GM23338 (cell line): ENCODE data around the gene BPIFB2. TPM values are rescaled to one million over a fixed set of nuclear protein-coding genes. Genes with fewer than 3 reads are reported as not detected.

ENCODE experiments used
- ATAC-seq: fragments of 200-7000 bp; cut with Tn5 transposase; 3 replicates; pipeline ENCODE4 v1.9.1; 2020
- DNase-seq: peaks from one replicate; pipeline ENCODE4 v3.0.0-alpha.2; 2015; ENCODE audit warnings: low spot score
- H2AFZ ChIP-seq: fragments of 200-600 bp; sonication (generic); 2 replicates; pipeline ENCODE4 v1.8.0; 2016; ENCODE audit warnings: antibody characterized with exemption, mild to moderate bottlenecking, moderate library complexity
- H3F3A ChIP-seq: fragments of 200-600 bp; sonication (generic); replicated peaks from 2 replicates; pipeline ENCODE4 v1.8.0; 2017; ENCODE audit warnings: antibody characterized with exemption, mixed run types, low read depth
- H3K27ac ChIP-seq: fragments of 200-600 bp; sonication (generic); 2 replicates; pipeline ENCODE4 v1.6.1; 2016; ENCODE audit warnings: low read depth
- H3K27me3 ChIP-seq: fragments of 200-600 bp; sonication (generic); 2 replicates; pipeline ENCODE4 v1.8.0; 2016; ENCODE audit warnings: mild to moderate bottlenecking, mixed run types, moderate library complexity; ENCODE audit not compliant: insufficient read depth
- H3K36me3 ChIP-seq: fragments of 200-600 bp; sonication (generic); 2 replicates; pipeline ENCODE4 v1.8.0; 2016; ENCODE audit warnings: mild to moderate bottlenecking; ENCODE audit not compliant: insufficient read depth
- H3K4me1 ChIP-seq: fragments of 200-600 bp; sonication (generic); 2 replicates; pipeline ENCODE4 v1.8.0; 2016; ENCODE audit warnings: mild to moderate bottlenecking, moderate library complexity; ENCODE audit not compliant: insufficient read depth
- H3K4me2 ChIP-seq: fragments of 200-600 bp; sonication (generic); 2 replicates; pipeline ENCODE4 v1.7.1; 2017; ENCODE audit warnings: mixed run types
- H3K4me3 ChIP-seq: fragments of 200-600 bp; sonication (generic); 2 replicates; pipeline ENCODE4 v1.6.1; 2016; ENCODE audit warnings: mixed run types
- H3K79me2 ChIP-seq: fragments of 200-600 bp; sonication (generic); replicated peaks from 2 replicates; pipeline ENCODE4 v1.8.0; 2017; ENCODE audit warnings: mild to moderate bottlenecking; ENCODE audit not compliant: insufficient read depth
- H3K9me2 ChIP-seq: fragments of 200-600 bp; sonication (generic); 2 replicates; pipeline ENCODE4 v1.8.0; 2017; ENCODE audit not compliant: insufficient read depth
- H4K20me1 ChIP-seq: fragments of 200-600 bp; sonication (generic); replicated peaks from 2 replicates; pipeline ENCODE4 v1.8.0; 2017; ENCODE audit warnings: mild to moderate bottlenecking; ENCODE audit not compliant: insufficient read depth
- H3K27ac Mint-ChIP-seq: 2 replicates; pipeline ENCODE4 v1.8.0; 2020; ENCODE audit warnings: inconsistent platforms, mild to moderate bottlenecking, moderate library complexity, mixed read lengths
- H3K27me3 Mint-ChIP-seq: 3 replicates; pipeline ENCODE4 v1.8.0; 2022; ENCODE audit warnings: low read depth, mild to moderate bottlenecking, moderate library complexity, mixed read lengths, inconsistent platforms; ENCODE audit not compliant: insufficient read depth, poor library complexity
- H3K36me3 Mint-ChIP-seq: 3 replicates; pipeline ENCODE4 v1.8.0; 2021; ENCODE audit warnings: low read depth, mild to moderate bottlenecking, inconsistent platforms, moderate library complexity, mixed read lengths
- H3K4me1 Mint-ChIP-seq: 3 replicates; pipeline ENCODE4 v1.8.0; 2020; ENCODE audit warnings: mild to moderate bottlenecking, inconsistent platforms, mixed read lengths
- H3K4me3 Mint-ChIP-seq: 3 replicates; pipeline ENCODE4 v1.8.0; 2021; ENCODE audit warnings: moderate library complexity, mild to moderate bottlenecking, inconsistent platforms, mixed read lengths
- H3K9me3 Mint-ChIP-seq: 3 replicates; pipeline ENCODE4 v1.8.0; 2020; ENCODE audit warnings: moderate library complexity, mild to moderate bottlenecking, inconsistent platforms, mixed read lengths
- CREB1 ChIP-seq: fragments of 250-450 bp; sonication (Bioruptor Pico); IDR thresholded peaks from 2 replicates; pipeline ENCODE4 v1.5.0; 2020; ENCODE audit warnings: low read depth, mild to moderate bottlenecking, moderate library complexity
- EZH2 ChIP-seq: fragments of 200-600 bp; sonication (generic); IDR thresholded peaks from one replicate; pipeline ENCODE4 v1.8.0; 2017; ENCODE audit warnings: antibody characterized with exemption, mild to moderate bottlenecking, low read depth; ENCODE audit not compliant: unreplicated experiment
- EZH2phosphoT487 ChIP-seq: fragments of 200-600 bp; sonication (generic); IDR thresholded peaks from one replicate; pipeline ENCODE4 v1.8.1; 2018; ENCODE audit warnings: antibody characterized with exemption; ENCODE audit not compliant: unreplicated experiment
- JUNB ChIP-seq: IDR thresholded peaks from one replicate; pipeline ENCODE4 v1.6.1; 2016; ENCODE audit warnings: antibody characterized with exemption; ENCODE audit not compliant: unreplicated experiment
- NANOG ChIP-seq: IDR thresholded peaks from 2 replicates; pipeline ENCODE4 v1.6.1; 2016; ENCODE audit warnings: antibody characterized with exemption, borderline replicate concordance
- POLR2AphosphoS5 ChIP-seq: IDR thresholded peaks from 2 replicates; pipeline ENCODE4 v1.6.1; 2016; ENCODE audit warnings: antibody characterized with exemption, low read depth
- STAT1 ChIP-seq: IDR thresholded peaks from one replicate; pipeline ENCODE4 v1.6.1; 2016; ENCODE audit warnings: antibody characterized with exemption; ENCODE audit not compliant: unreplicated experiment
- ZNF114 ChIP-seq: fragments of 250-450 bp; sonication (Bioruptor Pico); IDR thresholded peaks from 2 replicates; pipeline ENCODE4 v1.5.0; 2020; ENCODE audit warnings: mild to moderate bottlenecking, moderate library complexity
- ZNF331 ChIP-seq: fragments of 250-450 bp; sonication (Bioruptor Pico); IDR thresholded peaks from 2 replicates; pipeline ENCODE4 v1.5.0; 2020; ENCODE audit warnings: low read depth, mild to moderate bottlenecking, moderate library complexity
- polyA plus RNA-seq: library from polyadenylated mRNA; unstranded; fragments of >200 nt; fragmentation: Nextera tagmentation; extraction: Ambion mirVana; gene quantifications from 2 replicates; pipeline ENCODE4 v1.2.1, GENCODE V29; 2016
- total RNA-seq: library from RNA; depleted of rRNA; stranded (reverse); fragments of >200 nt; shearing (Covaris generic); gene quantifications from 2 replicates; pipeline ENCODE4 v1.2.3, GENCODE V29; 2014
- TF ChIP-seq, protein P1 (sequence below): fragments of 250-450 bp; sonication (Bioruptor Pico); IDR thresholded peaks from 2 replicates; pipeline ENCODE4 v1.5.0; 2020; ENCODE audit warnings: mild to moderate bottlenecking, moderate library complexity
- TF ChIP-seq, protein P2 (sequence below), 2 experiments: fragments of 200-600 bp in 1 of 2; sonication (generic) in 1 of 2; conservative IDR thresholded peaks; 2 replicates each; pipeline versions ENCODE4 v1.5.1 to v1.6.1; 2016 to 2017; ENCODE audit warnings: antibody characterized with exemption in 2 of 2, low read depth in 2 of 2, mild to moderate bottlenecking in 2 of 2, moderate library complexity in 1 of 2

Gene BPIFB2
- total and polyA plus RNA-seq, 2 experiments from 2014 or later = not detected

DNA sequence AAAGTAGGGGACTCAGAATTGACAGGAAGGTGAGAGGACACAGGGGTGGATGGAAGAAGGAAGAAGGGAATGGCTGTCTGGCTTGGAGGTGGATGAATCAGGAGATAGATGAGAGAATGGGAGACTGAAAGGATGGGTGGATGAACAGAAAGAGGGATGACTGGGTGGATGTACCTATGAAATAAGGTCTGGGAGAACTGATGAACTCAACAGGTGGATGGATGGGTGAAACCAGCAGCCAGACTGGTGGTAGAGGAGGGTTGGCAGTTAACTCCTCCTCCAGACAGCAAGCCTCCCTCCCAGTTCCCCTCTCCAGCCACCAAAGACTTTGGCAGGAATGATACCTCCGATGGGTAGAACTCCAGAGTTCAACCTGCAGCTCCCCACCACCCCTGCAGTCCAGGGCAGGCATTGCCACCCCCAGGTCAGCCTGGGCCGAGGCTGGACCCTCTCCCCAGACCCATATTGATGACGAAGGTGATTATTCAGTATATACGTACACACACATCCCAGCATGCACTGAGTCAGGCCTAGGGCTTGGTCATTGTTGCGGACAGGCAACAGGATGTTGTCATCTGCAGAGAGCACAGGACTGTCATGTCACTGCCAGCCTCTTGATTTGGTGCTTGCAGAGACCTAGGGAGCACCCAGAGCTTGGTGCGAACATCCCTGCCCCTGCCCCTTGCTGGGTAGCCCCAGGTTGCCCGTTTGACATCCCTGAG is 5.3 kb upstream of the BPIFB2 start (continued):
- TF ChIP-seq, protein P1, sequence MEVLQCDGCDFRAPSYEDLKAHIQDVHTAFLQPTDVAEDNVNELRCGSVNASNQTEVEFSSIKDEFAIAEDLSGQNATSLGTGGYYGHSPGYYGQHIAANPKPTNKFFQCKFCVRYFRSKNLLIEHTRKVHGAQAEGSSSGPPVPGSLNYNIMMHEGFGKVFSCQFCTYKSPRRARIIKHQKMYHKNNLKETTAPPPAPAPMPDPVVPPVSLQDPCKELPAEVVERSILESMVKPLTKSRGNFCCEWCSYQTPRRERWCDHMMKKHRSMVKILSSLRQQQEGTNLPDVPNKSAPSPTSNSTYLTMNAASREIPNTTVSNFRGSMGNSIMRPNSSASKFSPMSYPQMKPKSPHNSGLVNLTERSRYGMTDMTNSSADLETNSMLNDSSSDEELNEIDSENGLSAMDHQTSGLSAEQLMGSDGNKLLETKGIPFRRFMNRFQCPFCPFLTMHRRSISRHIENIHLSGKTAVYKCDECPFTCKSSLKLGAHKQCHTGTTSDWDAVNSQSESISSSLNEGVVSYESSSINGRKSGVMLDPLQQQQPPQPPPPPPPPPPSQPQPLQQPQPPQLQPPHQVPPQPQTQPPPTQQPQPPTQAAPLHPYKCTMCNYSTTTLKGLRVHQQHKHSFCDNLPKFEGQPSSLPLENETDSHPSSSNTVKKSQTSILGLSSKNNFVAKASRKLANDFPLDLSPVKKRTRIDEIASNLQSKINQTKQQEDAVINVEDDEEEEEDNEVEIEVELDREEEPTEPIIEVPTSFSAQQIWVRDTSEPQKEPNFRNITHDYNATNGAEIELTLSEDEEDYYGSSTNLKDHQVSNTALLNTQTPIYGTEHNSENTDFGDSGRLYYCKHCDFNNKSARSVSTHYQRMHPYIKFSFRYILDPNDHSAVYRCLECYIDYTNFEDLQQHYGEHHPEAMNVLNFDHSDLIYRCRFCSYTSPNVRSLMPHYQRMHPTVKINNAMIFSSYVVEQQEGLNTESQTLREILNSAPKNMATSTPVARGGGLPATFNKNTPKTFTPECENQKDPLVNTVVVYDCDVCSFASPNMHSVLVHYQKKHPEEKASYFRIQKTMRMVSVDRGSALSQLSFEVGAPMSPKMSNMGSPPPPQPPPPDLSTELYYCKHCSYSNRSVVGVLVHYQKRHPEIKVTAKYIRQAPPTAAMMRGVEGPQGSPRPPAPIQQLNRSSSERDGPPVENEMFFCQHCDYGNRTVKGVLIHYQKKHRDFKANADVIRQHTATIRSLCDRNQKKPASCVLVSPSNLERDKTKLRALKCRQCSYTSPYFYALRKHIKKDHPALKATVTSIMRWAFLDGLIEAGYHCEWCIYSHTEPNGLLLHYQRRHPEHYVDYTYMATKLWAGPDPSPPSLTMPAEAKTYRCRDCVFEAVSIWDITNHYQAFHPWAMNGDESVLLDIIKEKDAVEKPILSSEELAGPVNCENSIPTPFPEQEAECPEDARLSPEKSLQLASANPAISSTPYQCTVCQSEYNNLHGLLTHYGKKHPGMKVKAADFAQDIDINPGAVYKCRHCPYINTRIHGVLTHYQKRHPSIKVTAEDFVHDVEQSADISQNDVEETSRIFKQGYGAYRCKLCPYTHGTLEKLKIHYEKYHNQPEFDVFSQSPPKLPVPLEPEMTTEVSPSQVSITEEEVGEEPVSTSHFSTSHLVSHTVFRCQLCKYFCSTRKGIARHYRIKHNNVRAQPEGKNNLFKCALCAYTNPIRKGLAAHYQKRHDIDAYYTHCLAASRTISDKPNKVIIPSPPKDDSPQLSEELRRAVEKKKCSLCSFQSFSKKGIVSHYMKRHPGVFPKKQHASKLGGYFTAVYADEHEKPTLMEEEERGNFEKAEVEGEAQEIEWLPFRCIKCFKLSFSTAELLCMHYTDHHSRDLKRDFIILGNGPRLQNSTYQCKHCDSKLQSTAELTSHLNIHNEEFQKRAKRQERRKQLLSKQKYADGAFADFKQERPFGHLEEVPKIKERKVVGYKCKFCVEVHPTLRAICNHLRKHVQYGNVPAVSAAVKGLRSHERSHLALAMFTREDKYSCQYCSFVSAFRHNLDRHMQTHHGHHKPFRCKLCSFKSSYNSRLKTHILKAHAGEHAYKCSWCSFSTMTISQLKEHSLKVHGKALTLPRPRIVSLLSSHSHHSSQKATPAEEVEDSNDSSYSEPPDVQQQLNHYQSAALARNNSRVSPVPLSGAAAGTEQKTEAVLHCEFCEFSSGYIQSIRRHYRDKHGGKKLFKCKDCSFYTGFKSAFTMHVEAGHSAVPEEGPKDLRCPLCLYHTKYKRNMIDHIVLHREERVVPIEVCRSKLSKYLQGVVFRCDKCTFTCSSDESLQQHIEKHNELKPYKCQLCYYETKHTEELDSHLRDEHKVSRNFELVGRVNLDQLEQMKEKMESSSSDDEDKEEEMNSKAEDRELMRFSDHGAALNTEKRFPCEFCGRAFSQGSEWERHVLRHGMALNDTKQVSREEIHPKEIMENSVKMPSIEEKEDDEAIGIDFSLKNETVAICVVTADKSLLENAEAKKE = no peak
- no peak for TF ChIP-seq STAT1
- TF ChIP-seq NANOG = no peak
- no peak for TF ChIP-seq ZNF114 (CRISPR knock-in tag)
- no peak for TF ChIP-seq CREB1 (CRISPR knock-in tag)
- no peak for TF ChIP-seq POLR2AphosphoS5
- no peak for TF ChIP-seq JUNB
- TF ChIP-seq ZNF331 (CRISPR knock-in tag) = no peak

DNA sequence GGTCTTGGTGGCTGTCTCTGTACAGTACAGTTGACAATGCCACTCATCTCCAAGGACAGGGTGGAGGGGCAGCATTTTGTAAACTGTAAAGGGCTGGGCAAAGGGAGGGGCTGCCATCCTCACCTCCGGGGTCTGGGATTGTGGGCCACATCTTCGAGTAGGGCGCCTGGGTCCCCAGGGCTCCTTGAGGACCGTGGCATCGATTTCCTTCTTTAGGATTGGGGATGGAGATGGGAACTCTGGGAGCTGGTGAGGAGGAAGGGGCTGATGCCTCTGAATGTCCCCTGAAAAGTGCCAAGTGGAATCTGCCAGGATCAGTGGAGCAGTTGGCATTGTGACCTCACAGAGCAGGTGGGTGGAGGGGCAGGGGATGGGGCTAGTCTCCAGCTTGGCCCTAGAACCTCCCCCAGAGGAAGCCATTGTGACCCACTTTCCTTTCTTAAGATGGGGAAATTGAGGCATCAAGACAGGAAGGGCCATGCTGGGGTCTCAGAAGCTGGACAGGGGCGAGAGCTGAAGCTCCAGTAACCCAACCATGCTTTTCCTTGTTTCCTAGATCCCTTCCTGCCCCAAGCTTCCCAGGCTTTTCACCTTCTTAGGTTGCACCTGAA is 3.3 kb upstream of the BPIFB2 start, which contains the start of gene SUN5:
Gene SUN5, minus strand, starts transcription at position 293 of the 611 bp plus-strand sequence. Its CDS starts 93 bp downstream, at position 200.
- H3F3A ChIP-seq = no peaks in the 10 kb centered on the region
- Mint-ChIP-seq H3K27me3 (peaks cover 18% of the 10 kb centered on the region), H3K36me3 (peaks cover 3% of the 10 kb centered on the region; the same call in 1 of the 3 replicates), H3K27ac (no peak within 1 kb of the TSS), H3K9me3 (peaks cover 4% of the 10 kb centered on the region; the same call in 2 of the 3 replicates), H3K4me1 (peaks cover 2% of the 10 kb centered on the region; the same call in 1 of the 3 replicates), H3K4me3 (no peak within 1 kb of the TSS)
- no peak within 1 kb of the TSS for H3K4me2 ChIP-seq
- DNase-seq (no peak), ATAC-seq (no peak)
- H3K79me2 ChIP-seq = no peaks in the 10 kb centered on the region
- H3K4me1 ChIP-seq = no peaks in the 10 kb centered on the region
- no peaks in the 10 kb centered on the region for H3K27me3 ChIP-seq
- no peaks in the 10 kb centered on the region for H4K20me1 ChIP-seq
- H3K27ac ChIP-seq = no peak within 1 kb of the TSS
- H2AFZ ChIP-seq = no peak within 1 kb of the TSS
- no peaks in the 10 kb centered on the region for H3K9me2 ChIP-seq
- H3K4me3 ChIP-seq = no peak within 1 kb of the TSS
- no peaks in the 10 kb centered on the region for H3K36me3 ChIP-seq
- no peak for TF ChIP-seq EZH2
- TF ChIP-seq JUNB = no peak
- TF ChIP-seq ZNF331 (CRISPR knock-in tag) = no peak
- TF ChIP-seq, protein P2, sequence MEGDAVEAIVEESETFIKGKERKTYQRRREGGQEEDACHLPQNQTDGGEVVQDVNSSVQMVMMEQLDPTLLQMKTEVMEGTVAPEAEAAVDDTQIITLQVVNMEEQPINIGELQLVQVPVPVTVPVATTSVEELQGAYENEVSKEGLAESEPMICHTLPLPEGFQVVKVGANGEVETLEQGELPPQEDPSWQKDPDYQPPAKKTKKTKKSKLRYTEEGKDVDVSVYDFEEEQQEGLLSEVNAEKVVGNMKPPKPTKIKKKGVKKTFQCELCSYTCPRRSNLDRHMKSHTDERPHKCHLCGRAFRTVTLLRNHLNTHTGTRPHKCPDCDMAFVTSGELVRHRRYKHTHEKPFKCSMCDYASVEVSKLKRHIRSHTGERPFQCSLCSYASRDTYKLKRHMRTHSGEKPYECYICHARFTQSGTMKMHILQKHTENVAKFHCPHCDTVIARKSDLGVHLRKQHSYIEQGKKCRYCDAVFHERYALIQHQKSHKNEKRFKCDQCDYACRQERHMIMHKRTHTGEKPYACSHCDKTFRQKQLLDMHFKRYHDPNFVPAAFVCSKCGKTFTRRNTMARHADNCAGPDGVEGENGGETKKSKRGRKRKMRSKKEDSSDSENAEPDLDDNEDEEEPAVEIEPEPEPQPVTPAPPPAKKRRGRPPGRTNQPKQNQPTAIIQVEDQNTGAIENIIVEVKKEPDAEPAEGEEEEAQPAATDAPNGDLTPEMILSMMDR (conservative IDR thresholded peaks at IDR 0.05; ENCODE audit: low read depth in 2 of 2) = no peak
- TF ChIP-seq EZH2phosphoT487 = no peak
- no peak for TF ChIP-seq ZNF114 (CRISPR knock-in tag)
- no peak for TF ChIP-seq POLR2AphosphoS5
- TF ChIP-seq STAT1 = no peak
